HepG2 (cell line): ENCODE results near the gene AFTPH. TPM values are rescaled to one million over a fixed set of nuclear protein-coding genes. Genes with fewer than 3 reads are reported as not detected.

Experiments used
- ESRRA ChIP-seq: sonication (generic); formaldehyde crosslinking; IDR thresholded peaks from 2 replicates; pipeline ENCODE4 v1.5.1; 2020; ENCODE audit warnings: mild to moderate bottlenecking, low read depth, missing genetic modification reagents
- HHEX ChIP-seq: IDR thresholded peaks from 2 replicates; pipeline ENCODE4 v1.6.1; 2016; ENCODE audit warnings: control low read depth
- KDM5A ChIP-seq: fragments of 200-600 bp; sonication (generic); IDR thresholded peaks from 2 replicates; pipeline ENCODE4 v1.7.0; 2018; ENCODE audit warnings: antibody characterized with exemption, mild to moderate bottlenecking, low read length, borderline replicate concordance
- MEIS1 ChIP-seq: sonication (generic); formaldehyde crosslinking; IDR thresholded peaks from 2 replicates; pipeline ENCODE4 v1.9.0; 2021; ENCODE audit warnings: mild to moderate bottlenecking, missing genetic modification reagents, moderate library complexity, borderline replicate concordance
- MTF2 ChIP-seq: sonication (generic); formaldehyde crosslinking; IDR thresholded peaks from 2 replicates; pipeline ENCODE4 v1.5.0; 2020; ENCODE audit warnings: missing genetic modification reagents, borderline replicate concordance
- MYNN ChIP-seq: sonication (generic); formaldehyde crosslinking; IDR thresholded peaks from 2 replicates; pipeline ENCODE4 v1.4.0; 2020; ENCODE audit warnings: mild to moderate bottlenecking, low read depth, missing genetic modification reagents
- PAF1 ChIP-seq: IDR thresholded peaks from 2 replicates; pipeline ENCODE4 v1.6.1; 2016; ENCODE audit warnings: missing genetic modification reagents, missing compliant biosample characterization
- POGZ ChIP-seq: sonication (generic); formaldehyde crosslinking; IDR thresholded peaks from 2 replicates; pipeline ENCODE4 v1.4.0; 2020; ENCODE audit warnings: mild to moderate bottlenecking, missing genetic modification reagents
- RBAK ChIP-seq: sonication (generic); formaldehyde crosslinking; IDR thresholded peaks from 2 replicates; pipeline ENCODE4 v1.5.1; 2020; ENCODE audit warnings: mild to moderate bottlenecking, missing genetic modification reagents
- RXRB ChIP-seq: IDR thresholded peaks from 2 replicates; pipeline ENCODE4 v1.6.1; 2016; ENCODE audit warnings: borderline replicate concordance, missing genetic modification reagents, missing compliant biosample characterization
- SKI ChIP-seq: fragments of 450-650 bp; IDR thresholded peaks from one replicate; pipeline ENCODE4 v1.6.1; 2018; ENCODE audit warnings: mild to moderate bottlenecking; ENCODE audit not compliant: partially characterized antibody
- SUZ12 ChIP-seq: fragments of 150-350 bp; IDR thresholded peaks from 2 replicates; pipeline ENCODE4 v1.6.1; 2014; ENCODE audit warnings: low read depth, low read length
- TBX3 ChIP-seq: fragments of 450-650 bp; IDR thresholded peaks from 2 replicates; pipeline ENCODE4 v1.6.1; 2017; ENCODE audit warnings: antibody characterized with exemption, mild to moderate bottlenecking, inconsistent platforms, borderline replicate concordance
- YEATS4 ChIP-seq: sonication (generic); formaldehyde crosslinking; IDR thresholded peaks from 2 replicates; pipeline ENCODE4 v1.4.0; 2020; ENCODE audit warnings: missing genetic modification reagents, borderline replicate concordance
- ZNF263 ChIP-seq: sonication (generic); formaldehyde crosslinking; IDR thresholded peaks from 2 replicates; pipeline ENCODE4 v1.4.0; 2020; ENCODE audit warnings: missing genetic modification reagents
- ZNF296 ChIP-seq: sonication (generic); formaldehyde crosslinking; conservative IDR thresholded peaks from 2 replicates; pipeline ENCODE4 v1.5.0; 2020; ENCODE audit warnings: mild to moderate bottlenecking, missing genetic modification reagents
- ZNF451 ChIP-seq: sonication (generic); formaldehyde crosslinking; IDR thresholded peaks from 2 replicates; pipeline ENCODE4 v1.5.0; 2020; ENCODE audit warnings: mild to moderate bottlenecking, missing genetic modification reagents
- ZNF570 ChIP-seq: sonication (generic); formaldehyde crosslinking; IDR thresholded peaks from 2 replicates; pipeline ENCODE4 v1.4.0; 2020; ENCODE audit warnings: mild to moderate bottlenecking, missing genetic modification reagents, borderline replicate concordance
- ZNF615 ChIP-seq: sonication (generic); formaldehyde crosslinking; IDR thresholded peaks from 2 replicates; pipeline ENCODE4 v1.5.0; 2020; ENCODE audit warnings: mild to moderate bottlenecking, missing genetic modification reagents, borderline replicate concordance
- ZNF616 ChIP-seq: sonication (generic); formaldehyde crosslinking; IDR thresholded peaks from 2 replicates; pipeline ENCODE4 v1.5.0; 2020; ENCODE audit warnings: low read depth, mild to moderate bottlenecking, missing genetic modification reagents
- ZNF674 ChIP-seq: sonication (generic); formaldehyde crosslinking; IDR thresholded peaks from 2 replicates; pipeline ENCODE4 v1.5.0; 2020; ENCODE audit warnings: low read depth, mild to moderate bottlenecking, missing genetic modification reagents
- ZNF816 ChIP-seq: sonication (generic); formaldehyde crosslinking; IDR thresholded peaks from 2 replicates; pipeline ENCODE4 v1.8.0; 2022; ENCODE audit warnings: missing genetic modification reagents, mild to moderate bottlenecking, borderline replicate concordance
- polyA plus RNA-seq, 8 experiments: library from polyadenylated mRNA; depleted of rRNA in 3 of 8; stranded (reverse) in 7 of 8; unstranded in 1 of 8; fragments of >200 nt; fragmentation: Illumina TruSeq in 4 of 8; extraction: Trizol in 4 of 8; gene quantifications; 2 replicates each; pipeline versions ENCODE4 v1.2.1 to v1.2.3, GENCODE V29; 2011 to 2016; ENCODE audit warnings: low read depth in 4 of 8, missing spikeins in 1 of 8, mixed read lengths in 1 of 8; ENCODE audit not compliant: insufficient read depth in 1 of 8
- total RNA-seq, 5 experiments: library from RNA; depleted of rRNA; stranded (reverse); fragments of >200 nt; fragmentation: Illumina TruSeq; extraction: Trizol; gene quantifications; 2 replicates each; pipeline ENCODE4 v1.2.3, GENCODE V29; 2016; ENCODE audit warnings: low read depth in 1 of 5
- TF ChIP-seq, protein P1 (sequence below): sonication (generic); formaldehyde crosslinking; IDR thresholded peaks from 2 replicates; pipeline ENCODE4 v1.8.0; 2022; ENCODE audit warnings: mild to moderate bottlenecking, missing genetic modification reagents, borderline replicate concordance
- TF ChIP-seq, protein P2 (sequence below): sonication (generic); formaldehyde crosslinking; IDR thresholded peaks from 2 replicates; pipeline ENCODE4 v1.5.1; 2020; ENCODE audit warnings: mild to moderate bottlenecking, missing genetic modification reagents, moderate library complexity
- TF ChIP-seq, protein P3 (sequence below): IDR thresholded peaks from 2 replicates; pipeline ENCODE4 v1.6.1; 2016; ENCODE audit warnings: low read depth, borderline replicate concordance
- TF ChIP-seq, protein P4 (sequence below): IDR thresholded peaks from 2 replicates; pipeline ENCODE4 v1.6.1; 2016; ENCODE audit warnings: missing compliant biosample characterization, missing genetic modification reagents, borderline replicate concordance

AFTPH gene
- total and polyA plus RNA-seq, 2 of the 13 experiments (the other 11 are each of a cell fraction or from before 2014, with no cell fraction given) = 27.5 to 36.8 TPM

DNA sequence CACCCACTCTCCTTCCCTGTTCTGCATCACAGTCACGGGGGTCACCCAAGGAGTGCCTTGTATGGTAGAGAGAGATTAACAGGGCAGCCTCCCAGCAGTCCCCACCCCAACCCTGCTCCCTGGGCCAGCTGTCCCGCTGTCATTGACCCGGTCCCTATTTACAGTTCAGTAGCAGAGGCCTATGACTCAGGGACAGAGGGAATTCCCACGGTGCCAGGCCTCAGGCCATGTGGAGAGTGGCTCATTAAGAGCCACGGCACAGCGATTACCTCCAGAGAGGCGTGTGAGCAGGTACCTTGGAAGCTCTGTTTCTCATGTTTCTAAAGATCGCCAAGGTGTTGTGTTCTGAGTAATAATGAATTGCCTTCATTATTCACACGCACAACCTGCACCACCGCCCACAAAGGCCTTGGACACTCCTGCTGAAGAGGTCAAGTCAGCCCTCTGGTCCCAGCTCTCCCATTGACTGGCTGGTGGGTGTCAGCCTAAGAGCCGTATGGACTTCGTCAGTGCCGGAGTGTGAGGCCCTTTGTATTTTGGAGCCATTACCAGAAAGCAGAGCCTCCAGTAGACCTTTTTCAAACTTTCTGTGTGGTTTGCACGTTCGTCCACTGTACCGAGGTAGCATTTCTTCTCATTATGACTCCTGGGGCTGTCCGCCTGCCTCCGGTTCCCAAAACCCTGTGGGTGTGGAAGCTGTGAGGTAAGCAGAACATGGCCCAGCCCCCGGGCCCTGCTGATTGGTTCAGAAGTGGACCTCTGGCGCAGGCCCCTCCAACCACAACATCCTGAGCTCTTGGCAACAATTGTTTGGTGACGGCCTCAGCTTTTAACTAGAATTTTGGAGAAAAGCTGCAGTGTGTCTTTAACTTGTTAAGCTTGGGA, 82.6 kb downstream of the AFTPH start (continued):
- TF ChIP-seq, protein P1, sequence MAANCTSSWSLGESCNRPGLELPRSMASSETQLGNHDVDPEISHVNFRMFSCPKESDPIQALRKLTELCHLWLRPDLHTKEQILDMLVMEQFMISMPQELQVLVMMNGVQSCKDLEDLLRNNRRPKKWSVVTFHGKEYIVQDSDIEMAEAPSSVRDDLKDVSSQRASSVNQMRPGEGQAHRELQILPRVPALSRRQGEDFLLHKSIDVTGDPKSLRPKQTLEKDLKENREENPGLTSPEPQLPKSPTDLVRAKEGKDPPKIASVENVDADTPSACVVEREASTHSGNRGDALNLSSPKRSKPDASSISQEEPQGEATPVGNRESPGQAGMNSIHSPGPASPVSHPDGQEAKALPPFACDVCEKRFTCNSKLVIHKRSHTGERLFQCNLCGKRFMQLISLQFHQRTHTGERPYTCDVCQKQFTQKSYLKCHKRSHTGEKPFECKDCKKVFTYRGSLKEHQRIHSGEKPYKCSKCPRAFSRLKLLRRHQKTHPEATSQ (CRISPR knock-in tag) = no peak
- TF ChIP-seq, protein P2, sequence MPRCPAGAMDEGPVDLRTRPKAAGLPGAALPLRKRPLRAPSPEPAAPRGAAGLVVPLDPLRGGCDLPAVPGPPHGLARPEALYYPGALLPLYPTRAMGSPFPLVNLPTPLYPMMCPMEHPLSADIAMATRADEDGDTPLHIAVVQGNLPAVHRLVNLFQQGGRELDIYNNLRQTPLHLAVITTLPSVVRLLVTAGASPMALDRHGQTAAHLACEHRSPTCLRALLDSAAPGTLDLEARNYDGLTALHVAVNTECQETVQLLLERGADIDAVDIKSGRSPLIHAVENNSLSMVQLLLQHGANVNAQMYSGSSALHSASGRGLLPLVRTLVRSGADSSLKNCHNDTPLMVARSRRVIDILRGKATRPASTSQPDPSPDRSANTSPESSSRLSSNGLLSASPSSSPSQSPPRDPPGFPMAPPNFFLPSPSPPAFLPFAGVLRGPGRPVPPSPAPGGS (CRISPR knock-in tag) = 0 out of 2 replicates have a peak, but pooled peaks have one; percentile 46
- TF ChIP-seq PAF1 = no peak
- TF ChIP-seq, protein P3, sequence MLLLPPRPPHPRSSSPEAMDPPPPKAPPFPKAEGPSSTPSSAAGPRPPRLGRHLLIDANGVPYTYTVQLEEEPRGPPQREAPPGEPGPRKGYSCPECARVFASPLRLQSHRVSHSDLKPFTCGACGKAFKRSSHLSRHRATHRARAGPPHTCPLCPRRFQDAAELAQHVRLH (CRISPR knock-in tag) = peak; percentile 58; the same call in 1 of the 2 replicates
- TF ChIP-seq ZNF263 (CRISPR knock-in tag) = no peak
- TF ChIP-seq RBAK (CRISPR knock-in tag) = no peak
- TF ChIP-seq, protein P4, sequence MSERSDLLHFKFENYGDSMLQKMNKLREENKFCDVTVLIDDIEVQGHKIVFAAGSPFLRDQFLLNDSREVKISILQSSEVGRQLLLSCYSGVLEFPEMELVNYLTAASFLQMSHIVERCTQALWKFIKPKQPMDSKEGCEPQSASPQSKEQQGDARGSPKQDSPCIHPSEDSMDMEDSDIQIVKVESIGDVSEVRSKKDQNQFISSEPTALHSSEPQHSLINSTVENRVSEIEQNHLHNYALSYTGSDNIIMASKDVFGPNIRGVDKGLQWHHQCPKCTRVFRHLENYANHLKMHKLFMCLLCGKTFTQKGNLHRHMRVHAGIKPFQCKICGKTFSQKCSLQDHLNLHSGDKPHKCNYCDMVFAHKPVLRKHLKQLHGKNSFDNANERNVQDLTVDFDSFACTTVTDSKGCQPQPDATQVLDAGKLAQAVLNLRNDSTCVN = 0 out of 2 replicates have a peak, but pooled peaks have one; percentile 27
- no peak for TF ChIP-seq ZNF296 (CRISPR knock-in tag)
- no peak for TF ChIP-seq ZNF674 (CRISPR knock-in tag)
- TF ChIP-seq SKI = no peak
- TF ChIP-seq MTF2 (CRISPR knock-in tag) = peak; percentile 43; the same call in 1 of the 2 replicates
- TF ChIP-seq RXRB (CRISPR knock-in tag) = peak; percentile 70
- TF ChIP-seq ZNF615 (CRISPR knock-in tag) = no peak
- 0 out of 2 replicates have a peak, but pooled peaks have one; percentile 85 for TF ChIP-seq MEIS1 (CRISPR knock-in tag)
- TF ChIP-seq HHEX (CRISPR knock-in tag) = no peak
- TF ChIP-seq TBX3 = no peak
- no peak for TF ChIP-seq ZNF451 (CRISPR knock-in tag)
- no peak for TF ChIP-seq KDM5A
- peak; percentile 63 for TF ChIP-seq YEATS4
- peak; percentile 34; the same call in 1 of the 2 replicates for TF ChIP-seq ESRRA (CRISPR knock-in tag)
- TF ChIP-seq POGZ (CRISPR knock-in tag) = no peak
- TF ChIP-seq ZNF816 = no peak
- no peak for TF ChIP-seq SUZ12
- no peak for TF ChIP-seq MYNN
- no peak for TF ChIP-seq ZNF570 (CRISPR knock-in tag)
- TF ChIP-seq ZNF616 (CRISPR knock-in tag) = no peak
